H1 (cell line): ENCODE results near the gene FADS2. TPM values are rescaled to one million over a fixed set of nuclear protein-coding genes. Genes with fewer than 3 reads are reported as not detected.

Experiments used
- CTCF ChIA-PET: fragments of 300-600 bp; sonication (Branson Sonifier 250); formaldehyde crosslinking; loops from one replicate; lab custom pipeline; 2021; ENCODE audit not compliant: partially characterized antibody; lab: Charles Lee
- POLR2A ChIA-PET: fragments of 300-600 bp; sonication (Branson Sonifier 250); formaldehyde crosslinking; loops from one replicate; lab custom pipeline; 2021; ENCODE audit warnings: inconsistent platforms; ENCODE audit not compliant: partially characterized antibody; lab: Charles Lee
- DNase-seq, 2 experiments: peaks; one replicate each; pipeline versions ENCODE4 v3.0.0 to v3.0.0-alpha.2; 2010 to 2022; ENCODE audit warnings: low spot score in 2 of 2, low read depth in 1 of 2, mixed read lengths in 1 of 2
- FAIRE-seq: peaks from 2 replicates; lab custom pipeline; 2011; peaks lifted over from hg19 to GRCh38; lab: Jason Lieb, UNC
- H2AFZ ChIP-seq: 2 replicates; pipeline ENCODE4 v1.8.1; 2012; ENCODE audit warnings: low read length, inconsistent platforms
- H2AK5ac ChIP-seq: 2 replicates; pipeline ENCODE4 v1.6.1; 2013; ENCODE audit warnings: low read depth, low read length
- H2BK120ac ChIP-seq: replicated peaks from 2 replicates; pipeline ENCODE3; 2013; ENCODE audit warnings: low read depth, low read length, inconsistent platforms
- H2BK12ac ChIP-seq: 2 replicates; pipeline ENCODE4 v1.6.1; 2013; ENCODE audit warnings: low read depth, low read length
- H2BK15ac ChIP-seq: 2 replicates; pipeline ENCODE4 v1.6.1; 2013; ENCODE audit warnings: low read length
- H2BK20ac ChIP-seq: 2 replicates; pipeline ENCODE4 v1.6.1; 2013; ENCODE audit warnings: low read length
- H2BK5ac ChIP-seq: 2 replicates; pipeline ENCODE4 v1.6.1; 2013; ENCODE audit warnings: low read depth, low read length
- H3K14ac ChIP-seq: 2 replicates; pipeline ENCODE4 v1.6.1; 2013; ENCODE audit warnings: inconsistent platforms; ENCODE audit not compliant: insufficient read length
- H3K18ac ChIP-seq: 2 replicates; pipeline ENCODE4 v1.6.1; 2013; ENCODE audit warnings: low read length; ENCODE audit errors: extremely low read depth
- H3K23ac ChIP-seq: 2 replicates; pipeline ENCODE4 v1.6.1; 2013; ENCODE audit warnings: inconsistent platforms; ENCODE audit not compliant: insufficient read length
- H3K23me2 ChIP-seq: 2 replicates; pipeline ENCODE4 v1.6.1; 2013; ENCODE audit warnings: low read depth, low read length
- H3K27ac ChIP-seq: 2 replicates; pipeline ENCODE4 v1.6.1; 2011; ENCODE audit warnings: low read depth, low read length, inconsistent platforms
- H3K27me3 ChIP-seq, 4 experiments: replicated peaks in 1 of 4; 1 replicate in 1 of 4; 2 replicates in 3 of 4; pipeline versions ENCODE4 v1.6.1 to v1.8.1; 2011 to 2013; ENCODE audit warnings: low read length in 3 of 4, mild to moderate bottlenecking in 3 of 4, inconsistent platforms in 2 of 4, mixed read lengths in 2 of 4, moderate library complexity in 1 of 4; ENCODE audit not compliant: control insufficient read depth in 3 of 4, insufficient read depth in 3 of 4; ENCODE audit errors: extremely low read depth in 1 of 4
- H3K36me3 ChIP-seq, 4 experiments: 2 replicates each; pipeline versions ENCODE4 v1.6.1 to v1.8.1; 2011 to 2013; ENCODE audit warnings: mild to moderate bottlenecking in 4 of 4, low read length in 3 of 4, moderate library complexity in 2 of 4, control low read depth in 1 of 4, inconsistent platforms in 1 of 4; ENCODE audit not compliant: insufficient read depth in 4 of 4, control insufficient read depth in 2 of 4
- H3K4ac ChIP-seq: replicated peaks from 2 replicates; pipeline ENCODE3; 2013; ENCODE audit warnings: low read length, low read depth, mixed read lengths, inconsistent platforms; ENCODE audit not compliant: insufficient read length
- H3K4me1 ChIP-seq, 4 experiments: replicated peaks in 1 of 4; 1 replicate in 1 of 4; 2 replicates in 3 of 4; pipeline versions ENCODE4 v1.6.1 to v1.8.1; 2011 to 2013; ENCODE audit warnings: low read length in 3 of 4, inconsistent platforms in 2 of 4, mixed read lengths in 1 of 4; ENCODE audit not compliant: insufficient read depth in 4 of 4, control insufficient read depth in 3 of 4
- H3K4me2 ChIP-seq, 2 experiments: 2 replicates each; pipeline versions ENCODE4 v1.6.1 to v1.8.1; 2011 to 2013; ENCODE audit warnings: low read depth in 2 of 2, low read length in 2 of 2, control low read depth in 1 of 2, inconsistent platforms in 1 of 2, mild to moderate bottlenecking in 1 of 2; ENCODE audit not compliant: insufficient read depth in 1 of 2
- H3K4me3 ChIP-seq, 4 experiments: fragments of 200-600, 300-600 bp in 1 of 4; sonication (generic), shearing (Covaris generic), sonication (Bioruptor Twin) in 1 of 4; 2 replicates each; pipeline versions ENCODE4 v1.5.1 to v1.8.1; 2011 to 2016; ENCODE audit warnings: low read length in 4 of 4, low read depth in 3 of 4, control low read depth in 2 of 4, inconsistent platforms in 2 of 4, mild to moderate bottlenecking in 2 of 4, mixed read lengths in 1 of 4, moderate library complexity in 1 of 4; ENCODE audit not compliant: insufficient read depth in 2 of 4; ENCODE audit errors: extremely low read depth in 1 of 4
- H3K56ac ChIP-seq: replicated peaks from 2 replicates; pipeline ENCODE3; 2013; ENCODE audit warnings: low read depth, mild to moderate bottlenecking, mixed read lengths, low read length, inconsistent platforms; ENCODE audit not compliant: insufficient read length
- H3K79me1 ChIP-seq: 2 replicates; pipeline ENCODE4 v1.6.1; 2013; ENCODE audit warnings: low read depth, low read length, control low read depth
- H3K79me2 ChIP-seq, 2 experiments: 2 replicates each; pipeline versions ENCODE4 v1.6.1 to v1.8.1; 2012 to 2013; ENCODE audit warnings: low read length in 2 of 2, mild to moderate bottlenecking in 2 of 2, inconsistent platforms in 1 of 2; ENCODE audit not compliant: insufficient read depth in 2 of 2, control insufficient read depth in 1 of 2
- H3K9ac ChIP-seq, 4 experiments: replicated peaks in 1 of 4; 1 replicate in 1 of 4; 2 replicates in 3 of 4; pipeline versions ENCODE4 v1.6.1 to v1.8.1; 2011 to 2013; ENCODE audit warnings: low read depth in 3 of 4, low read length in 3 of 4, control low read depth in 2 of 4, mild to moderate bottlenecking in 2 of 4, moderate library complexity in 2 of 4, inconsistent platforms in 1 of 4; ENCODE audit errors: extremely low read depth in 1 of 4
- H3K9me3 ChIP-seq, 2 experiments: 2 replicates each; pipeline versions ENCODE4 v1.6.1 to v1.8.1; 2012 to 2013; ENCODE audit warnings: mild to moderate bottlenecking in 2 of 2, moderate library complexity in 2 of 2, control low read depth in 1 of 2, inconsistent platforms in 1 of 2, low read depth in 1 of 2, low read length in 1 of 2, mixed read lengths in 1 of 2; ENCODE audit not compliant: insufficient read depth in 2 of 2
- H4K20me1 ChIP-seq, 2 experiments: replicated peaks in 1 of 2; 2 replicates each; pipeline versions ENCODE3 to v1.8.1; 2011 to 2013; ENCODE audit warnings: inconsistent platforms in 2 of 2, low read length in 2 of 2, mild to moderate bottlenecking in 1 of 2; ENCODE audit not compliant: insufficient read depth in 2 of 2, control insufficient read depth in 1 of 2
- H4K5ac ChIP-seq: 2 replicates; pipeline ENCODE4 v1.6.1; 2013; ENCODE audit warnings: low read length, low read depth, mixed read lengths, inconsistent platforms; ENCODE audit not compliant: insufficient read length
- H4K8ac ChIP-seq: 2 replicates; pipeline ENCODE4 v1.8.0; 2013; ENCODE audit warnings: mild to moderate bottlenecking, moderate library complexity, low read length, inconsistent platforms; ENCODE audit not compliant: insufficient read depth; ENCODE audit errors: extremely low read depth
- H4K91ac ChIP-seq: replicated peaks from 2 replicates; pipeline ENCODE3; 2013; ENCODE audit warnings: low read length, mixed read lengths, inconsistent platforms; ENCODE audit not compliant: insufficient read length
- GTF2F1 ChIP-seq: IDR thresholded peaks from 2 replicates; pipeline ENCODE4 v1.6.1; 2012; ENCODE audit warnings: low read depth, low read length, improper control_type of control experiment, borderline replicate concordance
- KDM1A ChIP-seq: fragments of 200-600, 300-600 bp; sonication (generic); IDR thresholded peaks from 2 replicates; pipeline ENCODE4 v1.7.1; 2016; ENCODE audit warnings: mild to moderate bottlenecking, low read length, borderline replicate concordance
- WGBS, 2 experiments: shearing (Covaris generic) in 1 of 2; methylation state at CpG; one replicate each; pipeline versions ENCODE4 v1.1.6 to v1.1.7; 2013 to 2015; ENCODE audit warnings: low lambda C conversion rate in 2 of 2, mixed read lengths in 2 of 2, inconsistent platforms in 1 of 2, low coverage in 1 of 2, missing lambda C conversion rate in 1 of 2; ENCODE audit not compliant: insufficient replicate concordance in 2 of 2, insufficient coverage in 1 of 2, insufficient read length in 1 of 2; ENCODE audit errors: extremely low coverage in 1 of 2, missing lambda C conversion rate in 1 of 2; 5-methylcytosine and 5-hydroxymethylcytosine counted together
- polyA plus RNA-seq, 7 experiments: library from polyadenylated mRNA; depleted of rRNA in 3 of 7; stranded (reverse) in 5 of 7; unstranded in 2 of 7; fragments of >200 nt in 5 of 7; fragments of 200-250 nt in 2 of 7; gene quantifications; 1 replicate in 5 of 7; 2 replicates in 1 of 7; 4 replicates in 1 of 7; pipeline versions ENCODE4 v1.2.1 to v1.2.3, GENCODE V29; 2011 to 2013; ENCODE audit warnings: missing spikeins in 2 of 7, mixed read lengths in 2 of 7
- total RNA-seq: library from RNA; stranded (reverse); fragmentation: NEBNext Ultra II Directional; extraction: Animal tissue kit (Norgen Biotek cat#: 25700); gene quantifications from 2 replicates; pipeline ENCODE4 v1.2.1, GENCODE V29; 2021

FADS2 gene
- total and polyA plus RNA-seq, 2 of the 8 experiments (the other 6 are each of a cell fraction or from before 2014, with no cell fraction given) = 499 to 701 TPM

GRCh38 chr11:61883947-61884346, 55.8 kb downstream of the FADS2 start:
- no peak overlapping the region for H4K5ac ChIP-seq
- WGBS, 2 experiments = 99% methylated on average over 5 of the region's 5 CpGs; no CpG with 5 or more reads in 1 of the 2 experiments
- no peak overlapping the region for H3K18ac ChIP-seq
- no peak overlapping the region for H2BK20ac ChIP-seq
- no peaks in the 10 kb centered on the region for H3K27me3 ChIP-seq
- FAIRE-seq = no peak
- H2BK12ac ChIP-seq = no peak overlapping the region
- H2BK5ac ChIP-seq = no peak overlapping the region
- peaks cover 0 to 17% (median 8%) of the 10 kb centered on the region in 4 experiments for H3K4me1 ChIP-seq
- H3K36me3 ChIP-seq = peaks cover 0 to 2% (median 0%) of the 10 kb centered on the region in 4 experiments; a peak in 1 of 8 replicates
- no peak overlapping the region for H3K4ac ChIP-seq
- CTCF ChIA-PET = interaction anchor here (0.7 to 23.2 kb wide), 8 partner anchors 9 to 342 kb away, joined by 3 to 658 read pairs (median 13); partner anchors contain the start of gene BEST1
- no peak for DNase-seq
- peaks cover 0 to 2% of the 10 kb centered on the region in 2 experiments; a peak in 1 of 4 replicates for H3K79me2 ChIP-seq
- peaks cover 0 to 9% of the 10 kb centered on the region in 2 experiments for H4K20me1 ChIP-seq
- no peak overlapping the region; the same call in 1 of the 2 replicates for H4K8ac ChIP-seq
- no peak overlapping the region for H3K9ac ChIP-seq
- H4K91ac ChIP-seq = no peak overlapping the region
- H3K27ac ChIP-seq = no peak overlapping the region
- H2AK5ac ChIP-seq = no peak overlapping the region
- no peak overlapping the region for H3K14ac ChIP-seq
- H3K23ac ChIP-seq = no peak overlapping the region
- H3K56ac ChIP-seq = no peak overlapping the region
- H3K79me1 ChIP-seq = no peaks in the 10 kb centered on the region; the same call in 1 of the 2 replicates
- POLR2A ChIA-PET = interaction anchor here (0.8 to 2.6 kb wide), 5 partner anchors 8 to 97 kb away, joined by 3 to 15 read pairs (median 4); no protein-coding TSS in a partner anchor
- H2BK15ac ChIP-seq = no peak overlapping the region
- no peak overlapping the region for H2BK120ac ChIP-seq
- no peaks in the 10 kb centered on the region for H3K23me2 ChIP-seq
- no peak overlapping the region for H3K4me3 ChIP-seq
- no peak overlapping the region for H3K4me2 ChIP-seq
- H3K9me3 ChIP-seq = no peaks in the 10 kb centered on the region
- no peak overlapping the region for H2AFZ ChIP-seq
- TF ChIP-seq KDM1A = 0 out of 2 replicates have a peak, but pooled peaks have one; percentile 16
- no peak for TF ChIP-seq GTF2F1
- TF ChIP-seq, all 59 proteins: peak for 1
